Fibroblast of lung (primary cell): ENCODE measurements around the gene GRIK4.

Experiments
- EZH2 ChIP-seq: IDR thresholded peaks from 2 replicates; pipeline ENCODE4 v1.5.1; 2012; ENCODE audit warnings: low read length, control low read depth, mild to moderate bottlenecking; ENCODE audit errors: missing control alignments
- TF ChIP-seq, protein P1 (sequence below), 2 donors: IDR thresholded peaks in 1 of 2; conservative IDR thresholded peaks in 1 of 2; 1 replicate in 1 of 2; 2 replicates in 1 of 2; pipeline ENCODE4 v1.5.1; 2011 to 2012; ENCODE audit warnings: low read length in 2 of 2, control low read depth in 1 of 2, inconsistent platforms in 1 of 2, low read depth in 1 of 2, mild to moderate bottlenecking in 1 of 2

DNA sequence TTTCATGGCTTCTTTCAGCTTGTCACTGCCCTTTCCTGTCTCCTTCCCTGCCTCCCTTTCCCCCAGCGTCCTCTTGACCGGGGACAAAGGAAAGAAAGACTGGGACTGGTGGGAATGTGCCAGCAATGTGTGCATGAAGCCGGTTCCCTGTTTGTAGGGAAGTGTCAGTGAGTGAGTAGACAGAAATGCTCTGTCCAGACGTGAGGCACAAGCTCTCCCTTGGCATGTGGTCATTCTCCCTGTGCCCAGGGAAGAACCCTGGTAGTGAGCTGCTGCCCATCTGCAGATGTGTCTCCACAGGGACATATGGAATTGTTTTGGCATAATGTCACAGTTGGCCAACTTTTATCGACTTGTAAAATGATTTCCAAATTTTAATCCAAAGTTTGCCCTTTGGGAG lies 426.0 kb downstream of the GRIK4 start:
- no peak for TF ChIP-seq EZH2
- TF ChIP-seq, protein P1, sequence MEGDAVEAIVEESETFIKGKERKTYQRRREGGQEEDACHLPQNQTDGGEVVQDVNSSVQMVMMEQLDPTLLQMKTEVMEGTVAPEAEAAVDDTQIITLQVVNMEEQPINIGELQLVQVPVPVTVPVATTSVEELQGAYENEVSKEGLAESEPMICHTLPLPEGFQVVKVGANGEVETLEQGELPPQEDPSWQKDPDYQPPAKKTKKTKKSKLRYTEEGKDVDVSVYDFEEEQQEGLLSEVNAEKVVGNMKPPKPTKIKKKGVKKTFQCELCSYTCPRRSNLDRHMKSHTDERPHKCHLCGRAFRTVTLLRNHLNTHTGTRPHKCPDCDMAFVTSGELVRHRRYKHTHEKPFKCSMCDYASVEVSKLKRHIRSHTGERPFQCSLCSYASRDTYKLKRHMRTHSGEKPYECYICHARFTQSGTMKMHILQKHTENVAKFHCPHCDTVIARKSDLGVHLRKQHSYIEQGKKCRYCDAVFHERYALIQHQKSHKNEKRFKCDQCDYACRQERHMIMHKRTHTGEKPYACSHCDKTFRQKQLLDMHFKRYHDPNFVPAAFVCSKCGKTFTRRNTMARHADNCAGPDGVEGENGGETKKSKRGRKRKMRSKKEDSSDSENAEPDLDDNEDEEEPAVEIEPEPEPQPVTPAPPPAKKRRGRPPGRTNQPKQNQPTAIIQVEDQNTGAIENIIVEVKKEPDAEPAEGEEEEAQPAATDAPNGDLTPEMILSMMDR (conservative IDR thresholded peaks at IDR 0.05 in 1 of 2, IDR thresholded peaks at IDR 0.05 in 1 of 2; ENCODE audit: low read depth in 1 of 2, low read length in 2 of 2), result no peak
